ENCODE results near the gene S100A3.

DNA sequence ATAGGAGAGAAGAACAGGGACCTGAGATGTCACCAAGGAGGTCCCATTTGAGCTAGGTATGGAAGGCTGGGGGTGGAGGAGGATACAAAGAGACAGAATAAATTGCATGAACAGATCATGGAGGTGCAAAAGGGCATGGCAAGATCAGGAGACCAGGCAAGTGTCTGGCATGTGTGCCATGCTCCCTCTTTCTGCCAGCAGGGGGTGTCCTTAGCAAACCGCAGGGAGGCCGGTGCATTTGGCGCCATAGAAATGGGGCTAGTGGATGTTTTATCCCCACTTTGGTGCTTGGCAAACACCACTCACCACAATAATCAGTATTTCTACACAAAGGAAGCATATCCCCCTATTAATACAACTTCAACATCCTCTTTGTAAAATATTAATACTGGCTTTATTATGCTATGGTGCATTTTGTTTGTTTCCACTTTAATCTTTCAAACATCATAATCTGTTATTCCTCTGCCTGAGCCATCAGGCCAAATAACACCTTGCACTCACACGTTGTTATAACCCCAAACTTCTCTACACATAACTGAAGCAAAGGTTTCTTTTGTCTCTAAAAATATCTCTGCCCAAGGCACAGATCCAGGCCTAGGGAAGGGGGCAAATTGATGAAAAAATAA, 39.2 kb downstream of the S100A3 start:
- TF ChIP-seq, protein P1, sequence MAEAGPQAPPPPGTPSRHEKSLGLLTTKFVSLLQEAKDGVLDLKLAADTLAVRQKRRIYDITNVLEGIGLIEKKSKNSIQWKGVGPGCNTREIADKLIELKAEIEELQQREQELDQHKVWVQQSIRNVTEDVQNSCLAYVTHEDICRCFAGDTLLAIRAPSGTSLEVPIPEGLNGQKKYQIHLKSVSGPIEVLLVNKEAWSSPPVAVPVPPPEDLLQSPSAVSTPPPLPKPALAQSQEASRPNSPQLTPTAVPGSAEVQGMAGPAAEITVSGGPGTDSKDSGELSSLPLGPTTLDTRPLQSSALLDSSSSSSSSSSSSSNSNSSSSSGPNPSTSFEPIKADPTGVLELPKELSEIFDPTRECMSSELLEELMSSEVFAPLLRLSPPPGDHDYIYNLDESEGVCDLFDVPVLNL (CRISPR knock-in tag; IDR thresholded peaks at IDR 0.05; ENCODE audit: borderline replicate concordance, low read depth): no peak
- TF ChIP-seq CTCF (IDR thresholded peaks at IDR 0.05): 0 out of 2 replicates have a peak, but pooled peaks have one; percentile 28
- TF ChIP-seq ATF2 (CRISPR knock-in tag; IDR thresholded peaks at IDR 0.05; ENCODE audit: borderline replicate concordance, low read depth): no peak
- TF ChIP-seq ZNF416 (CRISPR knock-in tag; IDR thresholded peaks at IDR 0.05): no peak
- TF ChIP-seq NR3C1 (CRISPR knock-in tag; conservative IDR thresholded peaks at IDR 0.05; ENCODE audit: low read depth): no peak
- TF ChIP-seq E2F5 (CRISPR knock-in tag; IDR thresholded peaks at IDR 0.05): no peak
- TF ChIP-seq PREB (CRISPR knock-in tag; IDR thresholded peaks at IDR 0.05; ENCODE audit: borderline replicate concordance): no peak
- no peak for TF ChIP-seq RELA (CRISPR knock-in tag; IDR thresholded peaks at IDR 0.05; ENCODE audit: borderline replicate concordance)
- TF ChIP-seq, protein P2, sequence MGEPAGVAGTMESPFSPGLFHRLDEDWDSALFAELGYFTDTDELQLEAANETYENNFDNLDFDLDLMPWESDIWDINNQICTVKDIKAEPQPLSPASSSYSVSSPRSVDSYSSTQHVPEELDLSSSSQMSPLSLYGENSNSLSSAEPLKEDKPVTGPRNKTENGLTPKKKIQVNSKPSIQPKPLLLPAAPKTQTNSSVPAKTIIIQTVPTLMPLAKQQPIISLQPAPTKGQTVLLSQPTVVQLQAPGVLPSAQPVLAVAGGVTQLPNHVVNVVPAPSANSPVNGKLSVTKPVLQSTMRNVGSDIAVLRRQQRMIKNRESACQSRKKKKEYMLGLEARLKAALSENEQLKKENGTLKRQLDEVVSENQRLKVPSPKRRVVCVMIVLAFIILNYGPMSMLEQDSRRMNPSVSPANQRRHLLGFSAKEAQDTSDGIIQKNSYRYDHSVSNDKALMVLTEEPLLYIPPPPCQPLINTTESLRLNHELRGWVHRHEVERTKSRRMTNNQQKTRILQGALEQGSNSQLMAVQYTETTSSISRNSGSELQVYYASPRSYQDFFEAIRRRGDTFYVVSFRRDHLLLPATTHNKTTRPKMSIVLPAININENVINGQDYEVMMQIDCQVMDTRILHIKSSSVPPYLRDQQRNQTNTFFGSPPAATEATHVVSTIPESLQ (CRISPR knock-in tag; IDR thresholded peaks at IDR 0.05): no peak
- no peak for TF ChIP-seq ELF4 (CRISPR knock-in tag; IDR thresholded peaks at IDR 0.05; ENCODE audit: low read depth)
- TF ChIP-seq, protein P3, sequence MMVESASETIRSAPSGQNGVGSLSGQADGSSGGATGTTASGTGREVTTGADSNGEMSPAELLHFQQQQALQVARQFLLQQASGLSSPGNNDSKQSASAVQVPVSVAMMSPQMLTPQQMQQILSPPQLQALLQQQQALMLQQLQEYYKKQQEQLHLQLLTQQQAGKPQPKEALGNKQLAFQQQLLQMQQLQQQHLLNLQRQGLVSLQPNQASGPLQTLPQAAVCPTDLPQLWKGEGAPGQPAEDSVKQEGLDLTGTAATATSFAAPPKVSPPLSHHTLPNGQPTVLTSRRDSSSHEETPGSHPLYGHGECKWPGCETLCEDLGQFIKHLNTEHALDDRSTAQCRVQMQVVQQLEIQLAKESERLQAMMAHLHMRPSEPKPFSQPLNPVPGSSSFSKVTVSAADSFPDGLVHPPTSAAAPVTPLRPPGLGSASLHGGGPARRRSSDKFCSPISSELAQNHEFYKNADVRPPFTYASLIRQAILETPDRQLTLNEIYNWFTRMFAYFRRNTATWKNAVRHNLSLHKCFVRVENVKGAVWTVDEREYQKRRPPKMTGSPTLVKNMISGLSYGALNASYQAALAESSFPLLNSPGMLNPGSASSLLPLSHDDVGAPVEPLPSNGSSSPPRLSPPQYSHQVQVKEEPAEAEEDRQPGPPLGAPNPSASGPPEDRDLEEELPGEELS (CRISPR knock-in tag; IDR thresholded peaks at IDR 0.05): no peak
- no peak for TF ChIP-seq PRRX2 (CRISPR knock-in tag; IDR thresholded peaks at IDR 0.05)
